Activated CD4-positive, alpha-beta T cell treated with anti-CD3 and anti-CD28 coated beads, Interleukin-2, amount 50 U/mL, for 1 hour (primary cell): Measurements from ENCODE around the gene WWOX.

Experiments
- DNase-seq: peaks from one replicate; pipeline ENCODE4 v3.0.0-alpha.2; 2020

The WWOX gene

DNA sequence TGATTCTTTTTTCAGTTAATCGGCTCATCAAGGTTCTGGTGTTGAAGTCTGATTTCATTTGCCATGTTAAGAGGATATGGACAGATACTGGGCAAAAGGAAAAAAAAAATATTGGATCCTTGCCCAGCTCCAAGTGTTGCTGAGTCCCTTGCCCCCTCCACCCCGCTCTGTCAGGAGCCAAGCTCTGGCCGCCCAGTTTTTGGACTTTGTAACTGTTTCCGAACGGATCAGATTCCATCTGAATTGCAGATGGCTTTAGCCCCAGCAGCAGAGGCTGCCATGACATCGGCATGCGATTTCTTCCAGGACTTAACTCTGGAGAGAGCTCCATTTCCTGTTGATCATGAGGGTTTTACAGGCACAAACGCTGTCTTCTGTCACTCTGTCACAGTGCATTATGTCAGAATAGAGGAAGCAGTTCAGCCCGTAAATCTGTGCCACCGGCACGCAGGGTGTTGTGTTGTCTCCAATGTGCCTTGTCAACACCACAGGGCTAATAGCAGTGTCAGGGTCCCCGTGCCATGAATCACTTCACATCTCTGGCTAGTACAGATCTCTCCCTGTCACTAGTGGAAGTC is 885.5 kb downstream of the WWOX start:
- DNase-seq: no peak

DNA sequence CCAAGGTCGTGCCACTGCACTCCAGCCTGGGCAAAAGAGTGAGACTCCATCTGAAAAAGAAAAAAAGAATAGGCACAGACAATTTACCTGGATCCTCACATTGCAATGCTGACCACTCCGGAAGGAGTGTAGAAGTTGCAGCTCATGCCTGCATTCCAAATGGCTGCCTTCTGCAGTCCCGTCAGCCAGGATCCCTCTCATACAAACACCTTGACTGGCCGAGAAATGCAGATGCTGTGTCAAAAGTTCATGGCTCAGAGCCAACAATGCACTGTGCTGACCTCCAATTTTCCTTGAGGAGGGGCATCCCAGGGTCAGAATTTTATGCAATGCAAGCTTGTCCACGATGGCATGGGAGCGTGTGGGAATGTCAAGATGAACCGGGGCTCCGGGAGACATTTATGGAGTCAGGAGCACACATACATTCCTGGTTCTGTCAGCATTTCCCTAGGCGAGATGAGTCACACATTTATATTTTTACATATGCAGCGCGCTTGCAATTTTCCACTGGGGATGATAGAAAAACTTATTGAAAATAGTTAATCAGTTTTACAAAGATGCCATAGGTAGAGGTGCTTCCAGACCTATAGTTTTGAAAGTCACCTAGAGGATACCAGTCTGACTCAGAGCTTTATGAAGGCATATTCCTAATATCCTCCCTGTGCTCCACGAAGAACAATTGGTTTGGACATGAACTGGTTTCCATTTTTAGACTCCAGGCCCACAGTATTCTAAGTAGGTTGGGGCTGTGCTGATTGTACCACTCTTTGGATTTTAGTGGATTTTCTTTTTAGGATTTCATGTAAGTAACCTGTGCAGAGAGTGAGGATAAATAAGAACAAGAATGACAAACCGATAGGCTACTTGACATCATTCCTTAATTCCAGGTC is 886.5 kb downstream of the WWOX start:
- DNase-seq: no peak

DNA sequence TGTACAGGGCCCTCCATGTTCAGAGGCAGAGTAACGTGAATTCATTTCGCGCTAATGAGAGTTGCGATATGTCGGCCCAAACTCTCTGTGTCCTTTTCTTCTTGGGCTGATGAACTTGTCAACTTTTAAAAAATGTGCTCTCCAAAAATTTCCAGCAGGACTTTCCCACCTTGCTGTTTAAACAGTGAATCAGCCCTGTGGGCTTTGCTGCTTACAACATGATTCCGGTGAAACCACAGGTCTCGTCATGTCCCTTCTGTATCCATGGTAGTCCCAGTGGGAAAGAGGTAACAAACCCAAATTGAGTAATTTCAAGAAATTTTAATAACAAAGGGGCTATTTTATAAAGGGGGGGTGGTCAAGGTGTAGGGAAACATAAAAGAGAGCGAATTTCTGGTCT is 888.2 kb downstream of the WWOX start:
- no peak for DNase-seq

DNA sequence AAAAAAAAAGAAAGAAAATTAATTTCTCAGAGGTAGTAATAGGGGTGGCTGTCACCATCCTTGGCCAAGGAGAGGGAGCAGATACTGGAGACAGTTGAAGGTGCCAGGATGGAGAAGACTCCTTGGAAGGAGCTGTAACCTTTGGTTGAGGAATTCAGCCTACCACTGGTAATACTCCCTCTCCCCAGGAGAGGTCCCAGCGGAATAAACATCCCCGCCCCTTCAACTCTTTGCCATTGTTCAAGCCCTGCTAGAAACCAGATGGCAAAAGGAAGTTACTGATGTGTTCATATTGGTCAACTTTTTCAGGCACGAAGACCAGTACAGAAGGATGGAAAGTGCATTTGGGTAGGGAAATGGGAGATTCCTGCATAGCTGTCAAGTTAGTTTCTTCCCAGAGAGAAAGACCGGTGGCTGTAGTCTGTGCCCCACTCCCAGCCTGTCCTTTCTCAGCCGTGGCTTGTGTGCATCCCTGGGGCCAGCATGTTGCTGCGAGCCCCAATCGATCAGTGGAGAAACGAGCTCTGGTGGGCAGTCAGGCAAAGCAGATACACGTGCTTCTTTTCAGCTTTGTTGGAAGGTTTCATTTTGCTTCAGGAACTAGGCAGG is 889.0 kb downstream of the WWOX start:
- DNase-seq: no peak

DNA sequence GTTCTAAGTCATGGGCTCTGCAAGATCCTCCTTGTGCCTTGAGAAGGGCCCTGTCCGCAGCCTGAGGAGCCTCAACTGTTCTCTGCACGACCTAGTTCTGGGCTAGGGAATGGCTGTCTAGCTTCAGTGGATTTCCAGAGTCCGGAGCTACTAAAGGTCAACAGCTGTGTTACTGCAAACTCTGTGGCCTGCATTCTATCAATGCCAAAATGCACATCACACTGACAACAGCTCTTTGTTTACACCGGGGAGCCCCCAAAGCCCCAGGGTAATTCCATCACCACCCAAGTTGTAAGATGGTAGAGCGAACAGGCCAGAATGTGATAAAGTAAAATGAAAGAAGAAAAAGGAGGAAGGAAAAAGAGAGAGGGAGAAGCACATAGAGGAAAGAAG is 890.9 kb downstream of the WWOX start:
- DNase-seq: no peak

DNA sequence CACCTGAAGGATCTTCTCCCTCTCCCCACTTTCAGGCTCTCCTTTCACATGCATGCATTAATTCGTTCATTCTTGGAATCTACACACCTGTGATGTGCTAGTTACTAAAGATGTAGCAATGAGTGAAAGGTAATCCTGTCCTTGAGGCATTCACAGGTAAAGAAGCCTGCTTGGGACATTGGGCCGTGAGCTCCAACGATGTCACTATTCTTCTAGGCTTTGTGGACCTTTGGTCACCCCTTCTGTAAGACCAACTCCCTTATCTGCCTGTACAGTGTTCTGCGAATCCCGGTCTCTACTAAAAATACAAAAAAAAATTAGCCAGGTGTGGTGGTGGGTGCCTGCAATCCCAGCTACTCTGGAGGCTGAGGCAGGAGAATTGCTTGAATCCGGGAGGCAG is 892.5 kb downstream of the WWOX start:
- DNase-seq: no peak

DNA sequence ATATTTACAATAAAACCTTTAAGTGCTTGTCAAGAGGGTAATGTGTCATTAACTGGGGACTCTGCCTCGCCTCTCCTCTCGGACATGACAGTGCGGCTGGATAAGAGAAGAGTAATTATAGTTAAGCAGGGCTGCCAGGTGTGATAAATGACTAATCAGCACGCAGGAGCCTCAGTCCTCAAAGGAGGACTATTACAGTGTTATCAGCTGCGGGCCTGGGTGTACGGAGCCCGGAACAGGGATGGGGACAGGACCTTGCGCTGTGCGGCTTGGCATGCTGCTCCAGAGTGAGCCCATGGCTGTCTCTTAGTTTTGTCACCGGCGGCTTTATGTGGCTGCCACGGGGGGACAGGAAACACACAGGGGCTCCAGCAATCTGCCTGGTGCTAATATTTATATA is 893.9 kb downstream of the WWOX start:
- no peak for DNase-seq

DNA sequence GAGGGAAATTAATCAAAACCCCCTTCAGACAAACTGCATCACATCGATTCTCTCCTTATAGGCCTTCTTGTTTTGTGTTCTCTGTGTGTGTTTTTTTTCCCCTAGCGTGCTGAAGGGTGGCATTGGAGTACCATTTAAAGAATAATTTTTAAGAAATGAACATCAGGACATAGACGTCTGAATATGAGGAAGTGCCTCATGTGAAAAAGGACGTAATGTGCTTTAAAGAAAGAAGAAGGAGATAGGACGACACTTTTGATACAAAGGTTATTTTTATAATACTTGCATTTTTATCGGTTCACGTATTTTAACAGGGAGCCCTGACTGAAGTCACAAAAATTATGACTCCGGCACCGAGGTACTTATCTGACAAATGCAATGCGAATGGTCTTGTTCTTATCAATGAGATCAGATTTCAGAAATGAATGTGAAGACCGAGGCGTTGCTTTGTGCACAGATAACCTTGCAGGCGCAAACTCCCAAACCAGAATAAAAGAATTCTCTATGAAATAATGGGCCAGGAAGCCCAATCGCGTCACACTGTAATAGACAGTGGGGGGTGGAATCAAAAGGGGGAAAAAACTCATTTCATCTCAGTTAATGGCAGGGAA is 894.8 kb downstream of the WWOX start:
- DNase-seq: no peak

DNA sequence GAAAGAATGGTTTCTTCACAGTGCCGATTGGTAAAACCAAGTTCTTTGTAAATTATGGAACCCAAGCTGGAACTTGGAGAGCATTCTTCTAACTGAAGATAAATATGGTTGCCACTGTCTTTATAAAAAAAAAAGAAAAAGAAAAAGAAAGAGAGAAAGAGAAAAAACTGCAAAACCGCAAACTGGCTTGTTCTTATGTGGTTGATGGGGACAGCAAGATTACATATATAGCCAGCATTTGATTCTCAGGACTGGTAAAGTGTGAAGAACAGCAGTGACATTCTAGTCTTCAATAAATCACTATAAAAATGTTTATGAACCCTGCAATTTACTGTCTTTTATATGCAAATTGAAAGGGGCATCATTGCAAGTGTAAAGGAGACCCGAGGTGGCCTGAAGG is 896.0 kb downstream of the WWOX start:
- no peak for DNase-seq

DNA sequence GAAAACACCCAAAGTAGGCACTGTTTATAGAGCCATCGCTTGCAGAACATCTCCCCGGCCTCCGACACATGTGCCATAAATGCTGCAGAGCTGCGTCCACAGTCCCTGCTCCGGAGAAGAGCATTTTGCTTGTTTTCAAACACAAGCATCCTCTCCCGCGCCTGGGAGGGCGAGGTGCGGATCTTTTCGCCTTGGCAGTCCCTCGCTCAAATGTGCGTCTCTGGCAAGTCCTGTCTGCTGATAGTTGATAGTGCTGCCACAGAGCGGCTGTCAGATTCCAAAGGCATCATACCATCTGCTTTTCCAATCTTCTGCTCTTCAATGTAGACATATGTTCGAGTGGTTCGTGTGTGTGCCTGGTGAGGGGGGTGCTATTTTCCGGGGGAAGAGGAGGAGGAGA is 897.3 kb downstream of the WWOX start:
- DNase-seq: no peak

DNA sequence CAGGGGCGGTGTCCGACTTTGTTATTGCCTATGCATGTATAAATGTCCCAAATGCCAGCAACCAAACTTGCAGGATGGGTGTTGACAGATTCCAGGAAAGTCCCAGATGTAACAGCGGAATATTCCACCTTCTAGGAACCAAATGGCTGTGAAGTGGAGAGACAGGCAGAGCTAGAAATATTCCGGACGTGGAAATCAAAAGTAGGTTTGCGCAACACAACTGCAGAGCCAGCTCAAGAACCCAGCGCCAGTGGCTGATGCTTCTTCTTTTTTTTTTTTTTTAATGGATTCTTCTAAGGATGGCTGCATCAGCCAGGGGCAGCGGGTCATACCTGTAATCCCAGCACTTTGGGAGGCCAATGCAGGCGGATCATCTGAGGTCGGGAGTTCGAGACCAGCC is 899.4 kb downstream of the WWOX start:
- DNase-seq: no peak

DNA sequence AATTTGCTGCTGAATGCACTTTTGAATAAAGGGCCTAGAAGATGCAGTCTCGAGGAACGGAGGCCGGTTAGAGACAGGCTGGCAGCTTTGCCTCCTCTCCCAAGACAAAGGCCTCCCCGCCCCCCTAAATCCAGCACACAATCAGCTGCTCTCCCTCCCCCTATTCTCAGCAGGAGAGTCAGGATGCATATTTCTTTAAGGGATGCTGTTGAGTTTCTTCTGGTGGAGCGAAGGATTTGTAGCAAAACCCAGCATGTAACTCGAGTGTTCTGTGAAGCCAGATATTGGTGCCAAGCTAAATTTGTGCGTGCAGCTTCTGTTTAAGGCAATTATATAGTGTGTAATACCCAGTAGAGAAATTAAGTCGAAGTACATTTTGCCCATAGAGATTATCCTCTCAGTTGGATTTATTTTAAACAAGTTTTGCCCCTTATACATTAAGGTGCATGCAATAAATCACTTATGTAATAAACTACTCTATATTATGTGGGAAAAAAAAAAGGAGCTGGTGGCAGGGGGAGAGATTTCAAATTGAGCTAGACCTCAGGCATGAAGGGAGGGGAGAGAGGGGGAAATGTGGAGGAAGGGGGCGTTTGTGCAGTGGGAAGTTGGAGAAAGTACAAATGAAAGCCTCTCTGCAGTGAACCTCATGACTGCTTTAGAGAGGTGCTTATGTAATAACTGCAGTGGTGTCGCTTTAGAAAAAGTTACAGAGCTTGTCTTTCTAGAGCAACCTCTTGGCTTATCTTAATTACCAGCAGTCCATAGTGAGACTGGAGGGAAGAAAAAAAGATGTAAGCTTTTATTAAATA is 901.9 kb downstream of the WWOX start:
- no peak for DNase-seq

DNA sequence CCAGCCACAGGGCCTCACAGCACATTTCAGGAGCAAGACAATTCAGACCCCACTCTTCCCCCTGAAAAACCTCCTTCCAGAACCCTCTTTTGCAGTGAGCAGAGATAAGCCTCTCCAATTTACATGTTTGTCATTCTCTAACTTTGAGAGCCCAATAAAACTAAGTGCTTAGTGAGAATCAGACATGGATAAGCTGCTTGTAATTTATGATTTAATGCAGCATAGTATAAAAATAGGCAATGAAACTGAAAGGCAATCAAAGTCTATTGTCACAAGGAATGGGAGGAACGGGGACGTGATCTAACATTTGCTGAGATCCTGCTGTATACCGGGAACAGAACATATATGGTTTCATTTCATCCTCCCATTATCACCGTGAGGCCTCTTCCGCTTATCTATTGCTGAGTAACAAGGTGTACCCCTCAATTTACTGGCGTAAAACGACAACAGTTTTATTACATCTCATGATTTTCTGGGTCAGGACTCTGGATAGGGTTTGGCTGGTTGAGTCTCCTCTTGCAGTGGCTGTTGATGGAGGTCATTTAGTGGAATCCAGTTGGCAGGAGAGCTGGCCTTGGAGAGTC is 903.7 kb downstream of the WWOX start:
- DNase-seq: no peak

DNA sequence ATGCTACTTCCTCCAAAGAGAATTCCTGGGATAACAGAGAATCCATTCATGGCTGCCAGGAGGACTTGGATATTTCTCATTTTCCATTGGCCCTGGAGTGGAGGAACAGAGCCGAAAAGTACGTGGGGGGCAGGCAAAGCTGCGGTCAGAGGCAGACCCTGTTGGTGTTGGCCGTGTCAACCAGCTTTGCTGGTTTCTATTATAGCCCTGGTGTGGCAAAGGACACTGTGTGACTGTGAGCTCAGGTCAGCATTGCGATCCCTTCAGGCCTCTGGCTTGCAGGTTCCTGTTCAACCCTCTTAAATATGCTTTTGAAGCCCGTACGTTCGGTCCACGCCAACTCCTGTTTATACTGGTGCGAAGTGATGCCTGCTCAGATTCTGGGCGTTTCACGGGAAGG is 904.9 kb downstream of the WWOX start:
- no peak for DNase-seq

DNA sequence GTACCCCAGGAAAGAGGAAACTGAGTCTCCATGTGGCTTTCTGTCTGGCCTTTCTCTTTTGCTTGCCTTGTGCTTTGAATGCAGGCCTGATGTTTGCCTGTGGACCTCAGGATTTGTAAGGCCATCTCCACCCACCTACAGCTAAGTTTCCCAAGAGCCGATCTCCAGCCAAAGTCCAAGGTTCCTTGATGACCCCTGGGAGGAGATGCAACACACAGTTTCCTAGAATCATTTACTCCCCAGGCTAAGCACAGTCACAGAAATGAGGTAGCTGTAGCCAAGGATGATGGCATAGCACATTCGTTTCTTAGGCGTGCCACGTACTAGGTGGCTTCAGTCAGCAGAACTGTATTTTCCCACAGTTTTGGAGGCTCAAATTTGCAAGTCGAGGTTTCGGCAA is 905.6 kb downstream of the WWOX start:
- DNase-seq: no peak

DNA sequence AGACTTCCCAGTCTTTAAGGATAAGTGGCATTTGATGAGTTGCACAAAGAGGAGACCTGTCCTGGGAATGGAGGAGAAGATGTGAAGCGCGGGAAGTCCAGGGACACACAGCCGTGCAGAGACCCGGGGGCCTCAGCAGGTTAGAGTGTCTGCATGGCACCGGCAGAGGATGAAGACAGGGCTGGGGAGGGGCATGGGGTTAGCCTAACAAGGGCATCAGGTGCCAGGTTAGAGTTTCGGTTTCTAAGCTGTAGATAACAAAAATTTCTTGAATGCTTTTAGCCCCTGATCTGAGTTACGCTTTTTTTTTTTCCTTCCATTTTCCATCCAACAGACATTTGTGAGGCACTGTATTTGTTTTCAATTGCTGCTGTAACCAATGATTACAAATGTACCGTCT is 906.8 kb downstream of the WWOX start:
- no peak for DNase-seq

DNA sequence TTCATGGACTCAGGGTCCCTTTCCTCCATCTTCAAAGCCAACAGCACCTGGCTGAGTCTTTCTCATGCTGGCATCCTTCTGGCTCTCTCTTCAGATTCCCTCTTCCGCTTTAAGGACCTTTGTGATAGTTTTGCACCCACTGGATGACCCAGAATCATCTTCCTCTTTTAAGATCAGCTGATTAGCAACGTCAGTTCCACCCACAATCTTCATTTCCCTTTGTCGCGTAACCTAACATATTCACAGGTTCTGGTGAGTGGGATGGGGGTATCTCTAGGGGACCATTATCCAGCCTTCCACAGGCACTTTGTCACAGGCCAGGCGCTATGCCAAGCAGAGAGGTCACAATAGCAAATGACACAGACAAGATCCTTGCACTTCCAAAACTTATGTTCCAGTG is 907.3 kb downstream of the WWOX start:
- no peak for DNase-seq

DNA sequence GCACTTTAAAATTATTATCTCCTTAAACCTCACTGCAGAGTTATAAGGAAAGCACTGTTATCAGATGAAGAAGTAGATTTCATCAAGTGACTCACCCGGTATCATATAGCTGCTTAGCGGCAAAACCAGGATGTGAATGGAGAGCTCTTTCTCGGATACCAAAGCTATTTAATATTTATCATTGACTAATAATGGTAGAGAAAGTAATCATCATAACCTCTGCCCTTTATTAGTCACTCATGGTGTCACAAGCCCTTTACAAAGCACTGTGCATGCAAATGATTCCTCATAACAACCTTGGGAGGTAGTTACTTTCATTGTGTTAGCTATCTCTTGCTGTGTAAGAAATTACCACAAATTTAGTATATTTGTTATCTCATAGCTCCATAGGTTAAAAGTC is 908.2 kb downstream of the WWOX start:
- DNase-seq: no peak

DNA sequence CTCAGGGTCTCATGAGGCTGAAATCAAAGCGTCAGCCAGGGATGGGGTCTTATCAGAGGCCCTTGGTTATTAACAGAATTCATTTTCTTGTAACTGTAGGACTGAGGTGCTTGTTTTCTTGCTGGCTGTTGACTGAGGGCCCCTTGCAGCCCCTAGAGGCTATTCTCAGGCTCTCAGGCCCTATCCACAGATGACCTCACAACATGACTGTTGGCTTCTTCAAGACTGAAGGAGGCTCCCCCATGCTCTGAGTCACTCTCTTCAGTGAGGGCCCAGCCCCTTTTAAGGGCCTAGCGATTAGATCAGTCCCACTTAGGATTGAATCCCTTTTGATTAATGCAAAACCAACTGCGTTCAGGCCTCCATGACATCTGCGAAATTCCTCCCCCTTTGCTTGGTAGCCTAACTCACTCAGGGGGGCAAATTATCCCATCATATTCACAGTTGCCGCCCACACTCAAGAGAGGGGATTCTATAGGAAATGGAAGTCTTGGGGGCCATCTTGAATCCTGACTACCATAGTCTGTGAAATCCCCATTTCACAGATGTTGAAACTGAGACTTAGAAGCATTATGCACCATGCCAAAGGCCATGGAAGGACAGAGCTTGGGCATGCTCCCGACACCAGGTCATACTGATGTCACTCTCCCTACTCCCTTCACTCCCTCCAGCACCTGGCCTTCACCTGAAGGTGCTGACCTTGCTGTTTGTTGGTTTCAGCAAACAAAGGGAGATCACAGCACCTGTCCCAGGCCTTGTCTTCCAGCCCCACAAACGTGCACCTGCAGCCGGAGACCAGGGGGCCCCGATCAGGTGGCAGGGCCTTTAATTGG is 908.8 kb downstream of the WWOX start:
- DNase-seq: no peak

DNA sequence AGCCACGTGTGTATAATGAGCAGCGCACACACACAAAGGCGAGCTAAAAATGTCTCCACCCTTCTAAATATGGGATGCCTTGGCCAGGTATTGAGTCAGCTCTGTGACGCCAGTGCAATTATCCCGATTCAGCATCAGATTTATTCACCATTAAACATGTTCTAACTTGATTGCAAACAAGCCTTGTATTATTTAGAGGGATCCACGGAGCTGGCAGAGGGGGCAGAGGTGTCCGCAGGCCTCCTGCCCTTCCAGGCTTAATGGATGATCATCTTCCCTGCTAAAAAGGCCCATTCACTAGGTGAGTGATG is 909.4 kb downstream of the WWOX start:
- no peak for DNase-seq

DNA sequence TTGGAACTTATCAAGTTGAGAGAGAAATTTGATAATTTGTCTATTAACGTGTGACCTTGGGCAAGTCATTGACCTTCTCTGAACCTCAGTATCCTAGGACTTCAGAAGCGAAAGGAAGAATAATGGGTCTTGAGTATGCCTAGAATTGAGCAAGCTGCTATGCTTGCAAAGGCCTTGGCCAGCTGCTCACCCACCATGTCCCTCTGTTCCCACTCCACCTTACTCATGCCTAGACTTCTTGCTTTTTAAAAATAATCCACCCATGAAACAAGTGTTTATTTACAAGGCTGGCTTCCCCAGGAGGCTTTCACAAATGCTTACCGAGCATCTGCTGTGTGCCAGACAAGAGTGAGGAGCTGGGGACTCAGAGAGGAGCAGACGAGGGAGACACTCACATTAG is 910.4 kb downstream of the WWOX start:
- no peak for DNase-seq

DNA sequence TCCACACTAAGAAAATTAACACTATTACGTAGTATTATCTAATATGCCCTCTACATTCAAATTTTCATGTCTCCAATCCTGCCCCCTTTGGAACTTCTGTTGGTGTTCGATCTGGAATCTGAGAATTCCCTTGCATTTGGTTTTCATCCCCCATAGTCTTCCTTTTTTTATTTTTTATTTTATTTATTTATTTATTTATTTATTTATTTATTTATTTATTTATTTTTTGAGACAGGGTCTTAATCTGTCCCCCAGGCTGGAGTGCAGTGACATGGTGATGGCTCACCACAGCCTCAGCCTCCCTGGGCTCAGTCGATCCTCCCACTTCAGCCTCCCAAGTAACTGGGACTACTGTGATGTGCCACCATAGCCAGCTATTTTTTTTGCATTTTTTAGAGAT is 911.8 kb downstream of the WWOX start:
- no peak for DNase-seq
